HG02970 (cell line): ENCODE results near the gene RNF8.
"Not testable (repeated sequence)": the region's sequence is repeated elsewhere in the genome, so short reads cannot be mapped to it uniquely, and the experiment has no call there.

Source experiments
- ATAC-seq: cut with Tn5 transposase; IDR thresholded peaks from one replicate; pipeline ENCODE4 v1.9.1; 2021; ENCODE audit warnings: mild to moderate bottlenecking, moderate library complexity, moderate number of reproducible peaks; ENCODE audit not compliant: unreplicated experiment, low FRiP score

Gene RNF8

GRCh38 chr6:37320646-37321045, 33.1 kb upstream of the RNF8 start:
- no peak for ATAC-seq

GRCh38 chr6:37321101-37321500, 32.7 kb upstream of the RNF8 start:
- no peak for ATAC-seq

- ATAC-seq: no peak
Observed at GRCh38 chr6:37321516-37322415, 32.0 kb upstream of the RNF8 start.

- ATAC-seq: no peak
Observed at GRCh38 chr6:37323580-37323979, 30.2 kb upstream of the RNF8 start.

- no peak for ATAC-seq
Observed at GRCh38 chr6:37324131-37325033, 29.4 kb upstream of the RNF8 start.

- not testable (repeated sequence) for ATAC-seq
Observed at GRCh38 chr6:37330345-37330744, 23.4 kb upstream of the RNF8 start.

GRCh38 chr6:37331047-37331446, 22.7 kb upstream of the RNF8 start:
- no peak for ATAC-seq

GRCh38 chr6:37332894-37333293, 20.9 kb upstream of the RNF8 start:
- ATAC-seq: no peak

GRCh38 chr6:37334047-37334446, 19.7 kb upstream of the RNF8 start:
- ATAC-seq: no peak

GRCh38 chr6:37338317-37338716, 15.5 kb upstream of the RNF8 start:
- not testable (repeated sequence) for ATAC-seq

GRCh38 chr6:37338745-37339255, 15.0 kb upstream of the RNF8 start:
- ATAC-seq: no peak

- ATAC-seq: no peak
Observed at GRCh38 chr6:37339741-37340638, 13.8 kb upstream of the RNF8 start.

- no peak for ATAC-seq
Observed at GRCh38 chr6:37340639-37340943, 13.2 kb upstream of the RNF8 start.

GRCh38 chr6:37343248-37343647, 10.5 kb upstream of the RNF8 start:
- ATAC-seq: no peak

- ATAC-seq: no peak
Observed at GRCh38 chr6:37344308-37344707, 9.5 kb upstream of the RNF8 start.

- ATAC-seq: not testable (repeated sequence)
Observed at GRCh38 chr6:37345804-37346203, 8.0 kb upstream of the RNF8 start.

GRCh38 chr6:37347177-37347576, 6.6 kb upstream of the RNF8 start:
- ATAC-seq: no peak

GRCh38 chr6:37347670-37348111, 6.1 kb upstream of the RNF8 start:
- ATAC-seq: no peak

- no peak for ATAC-seq
Observed at GRCh38 chr6:37351027-37351426, 2.8 kb upstream of the RNF8 start.

GRCh38 chr6:37352384-37352783, 1.4 kb upstream of the RNF8 start:
- no peak for ATAC-seq
